ENCODE measurements around the gene PGLYRP4.

The PGLYRP4 gene

DNA sequence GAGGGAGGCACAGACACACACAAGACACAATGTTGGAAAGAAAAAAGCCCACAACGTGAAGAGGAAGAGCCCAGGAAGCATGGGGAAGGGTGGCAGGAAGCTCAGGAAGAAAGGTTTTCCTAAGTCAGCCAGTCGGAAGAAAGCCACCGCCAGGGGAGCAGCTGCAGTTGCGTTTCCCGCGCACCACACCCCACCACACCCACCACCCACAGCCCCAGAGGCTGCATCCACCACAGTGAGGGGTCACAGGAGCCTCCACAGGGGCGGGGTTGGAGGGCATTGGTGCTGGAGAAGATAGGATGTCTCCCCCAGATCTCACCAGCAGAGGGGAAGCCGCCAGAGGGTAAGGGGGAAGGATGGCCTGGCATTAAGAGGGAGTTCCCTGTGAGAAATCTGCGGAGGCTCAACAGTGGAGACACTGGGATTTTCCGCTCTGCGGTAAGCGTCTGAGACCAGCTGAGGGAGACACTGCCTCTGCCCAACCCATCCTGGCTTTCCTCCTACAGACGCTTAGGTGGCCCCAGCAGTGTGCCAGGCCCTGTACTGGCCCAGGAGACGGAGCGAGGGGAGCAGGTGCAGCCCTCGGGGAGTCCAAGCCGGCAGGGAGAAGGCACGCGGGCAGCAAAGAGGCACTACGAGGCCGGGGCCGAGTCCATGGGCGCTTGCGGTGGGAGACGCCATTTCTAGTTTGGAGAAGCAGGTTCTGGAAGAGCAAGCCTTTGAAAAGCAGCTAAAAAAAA, 55.7 kb downstream of the PGLYRP4 start:
- no peak for DNase-seq

DNA sequence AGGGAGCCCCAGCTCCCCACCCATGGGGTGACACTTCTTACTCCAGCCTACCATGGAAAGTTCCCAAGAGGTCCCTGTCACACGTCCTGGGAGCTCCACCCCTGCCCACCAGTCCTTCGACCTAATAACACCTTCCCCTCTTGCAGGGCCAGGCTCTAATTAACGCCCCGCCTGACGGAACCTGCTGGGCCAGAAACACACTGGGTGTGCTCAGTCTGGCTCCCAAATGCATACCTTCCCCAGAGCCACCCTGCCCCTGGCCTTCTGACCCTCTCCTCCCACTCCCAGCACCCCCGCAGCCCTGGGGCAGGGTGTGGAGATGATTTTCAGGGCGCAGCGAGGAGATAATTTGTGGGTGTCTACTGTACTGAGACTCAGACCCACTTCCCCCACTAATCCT, 56.5 kb downstream of the PGLYRP4 start:
- no peak for DNase-seq

DNA sequence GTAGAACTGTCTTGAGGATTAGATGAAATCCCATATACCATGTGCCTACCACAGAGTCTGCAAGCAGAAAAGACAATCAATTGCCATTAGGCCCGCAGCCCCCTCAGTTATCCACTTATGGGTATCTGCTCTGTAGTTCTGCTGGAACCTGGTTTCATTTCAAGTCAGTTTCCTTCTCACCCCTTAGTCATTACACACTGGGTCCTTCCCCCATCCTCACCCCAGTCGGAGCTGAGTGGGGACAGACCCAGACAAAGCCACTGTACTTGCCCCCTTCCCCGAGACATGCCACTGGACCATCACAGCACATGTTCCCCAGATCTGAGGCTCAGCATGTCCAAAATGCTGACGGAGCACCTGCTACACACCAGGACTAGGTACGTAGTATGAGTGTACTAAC, 57.1 kb downstream of the PGLYRP4 start:
- no peak for DNase-seq

DNA sequence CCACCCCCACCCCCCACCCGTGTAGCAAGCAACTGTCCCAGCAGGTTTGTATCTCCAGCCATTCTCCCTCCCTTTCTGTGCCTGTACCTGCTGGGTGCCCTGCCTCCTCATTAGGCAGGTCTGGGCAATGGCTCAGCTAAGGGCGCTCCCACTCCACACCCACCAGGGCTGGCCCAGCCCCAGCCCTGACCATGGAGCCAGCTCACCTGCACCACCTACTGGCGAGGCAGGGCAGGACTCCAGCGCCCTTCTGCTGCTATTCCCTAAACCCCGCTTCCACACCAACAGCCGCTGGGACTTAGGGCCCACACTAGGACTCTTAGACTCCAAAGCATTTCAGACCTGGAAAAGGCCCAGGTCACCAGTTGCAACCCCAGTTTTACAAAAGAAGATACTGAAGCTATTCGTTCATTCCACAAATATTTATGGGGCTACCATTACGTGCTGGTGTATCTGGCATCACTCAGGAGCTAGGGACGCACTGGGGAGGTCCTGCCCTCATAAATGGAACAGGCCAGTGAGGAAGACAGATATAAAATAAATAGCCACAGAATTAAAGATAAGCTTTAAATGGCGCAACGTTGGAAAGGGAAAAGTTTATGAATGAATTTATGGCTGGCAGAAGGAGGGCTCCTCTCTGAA, 59.9 kb downstream of the PGLYRP4 start:
- no peak for DNase-seq

All from anterior cingulate cortex (tissue), 58 donors.